ENCODE measurements around the gene CTNNA3. TPM values are rescaled to one million over a fixed set of nuclear protein-coding genes. Genes with fewer than 3 reads are reported as not detected.

The CTNNA3 gene
- total and polyA plus RNA-seq, 2 of the 4 experiments (the other 2 are of a cell fraction) = 0.19 to 0.90 TPM

- dilution Hi-C loops (cut with HindIII; ENCODE audit: low sequenced_read_pairs, unreplicated experiment) (no loop called here), intact Hi-C loops (cut with micrococcal nuclease) (no loop called here), in situ Hi-C loops (cut with MboI; ENCODE audit: low sequenced_read_pairs) (loop anchor here (25.0 kb wide), 1 partner anchor 584 kb away; no protein-coding TSS in a partner anchor)
- H2AK9ac ChIP-seq (replicated peaks; ENCODE audit: low read depth, low read length, poor library complexity) = no peak overlapping the region
- no peak overlapping the region for H2BK5ac ChIP-seq (ENCODE audit: low read depth, low read length, poor library complexity, severe bottlenecking)
- no peak overlapping the region for H3K4ac ChIP-seq (ENCODE audit: low read depth, low read length)
- H3K36me3 ChIP-seq (ENCODE audit: control insufficient read depth, insufficient read depth, low read length) = no peaks in the 10 kb centered on the region
- H2AK5ac ChIP-seq (ENCODE audit: low read depth, low read length) = no peak overlapping the region
- H3K9me3 ChIP-seq (ENCODE audit: control insufficient read depth, insufficient read depth, low read length) = no peaks in the 10 kb centered on the region
- no peak overlapping the region for H2BK15ac ChIP-seq (ENCODE audit: low read depth, low read length)
- no peak overlapping the region for H3K4me3 ChIP-seq (ENCODE audit: insufficient read depth, low read depth, low read length)
- no peak overlapping the region for H4K8ac ChIP-seq (ENCODE audit: low read depth in 2 of 2, low read length in 2 of 2)
- ATAC-seq (ENCODE audit: low read depth) (no peak), DNase-seq (no peak)
- H3K14ac ChIP-seq (replicated peaks; ENCODE audit: low read depth, low read length) = no peak overlapping the region
- H4K20me1 ChIP-seq (ENCODE audit: insufficient read depth, low read length) = no peaks in the 10 kb centered on the region
- ChIA-PET POLR2A (ENCODE audit: unreplicated experiment) (no interaction called here), CTCF (no interaction called here)
- no peak overlapping the region for H3K18ac ChIP-seq (ENCODE audit: low read depth, low read length)
- no peaks in the 10 kb centered on the region for H3K79me1 ChIP-seq (ENCODE audit: low read depth in 1 of 2, low read length in 2 of 2)
- no peak overlapping the region for H3K56ac ChIP-seq (ENCODE audit: extremely low read depth, insufficient read depth, low read length)
- H3K27ac ChIP-seq (ENCODE audit: insufficient read depth, low read length) = no peak overlapping the region
- WGBS, 2 experiments (ENCODE audit: extremely low coverage in 2 of 2, insufficient read length in 1 of 2) = 36% methylated on average over 1 of the region's 3 CpGs; no CpG with 5 or more reads in 1 of the 2 experiments
- H3K9ac ChIP-seq (ENCODE audit: low read depth, low read length) = no peak overlapping the region
- no peak overlapping the region for H4K91ac ChIP-seq (ENCODE audit: insufficient read depth, low read depth, low read length)
- no TSS peak for BruUV-seq (replicated peaks)
- peaks cover 14% of the 10 kb centered on the region for H3K27me3 ChIP-seq (ENCODE audit: control insufficient read depth, insufficient read depth, low read length)
- no peak overlapping the region for H2BK120ac ChIP-seq (ENCODE audit: low read depth, low read length)
- no peak overlapping the region for H4K5ac ChIP-seq (ENCODE audit: low read depth, low read length)
- no peak for TF ChIP-seq RFX5 (IDR thresholded peaks at IDR 0.05; ENCODE audit: low read depth, low read length)
- TF ChIP-seq FOS (IDR thresholded peaks at IDR 0.05; ENCODE audit: low read depth, low read length) = no peak
- TF ChIP-seq USF2 (IDR thresholded peaks at IDR 0.05; ENCODE audit: low read depth, low read length) = no peak
- TF ChIP-seq CTCF (conservative IDR thresholded peaks at IDR 0.05; ENCODE audit: low read depth, low read length) = no peak
- TF ChIP-seq RAD21 (IDR thresholded peaks at IDR 0.05; ENCODE audit: low read length) = no peak
- no peak for TF ChIP-seq MXI1 (IDR thresholded peaks at IDR 0.05; ENCODE audit: borderline replicate concordance, low read depth, low read length)
- TF ChIP-seq ELK1 (IDR thresholded peaks at IDR 0.05; ENCODE audit: borderline replicate concordance, low read depth, low read length) = no peak
- no peak for TF ChIP-seq MAFK (IDR thresholded peaks at IDR 0.05; ENCODE audit: low read depth, low read length)
- no peak for TF ChIP-seq RCOR1 (IDR thresholded peaks at IDR 0.05; ENCODE audit: insufficient replicate concordance, low read length)
- no peak for TF ChIP-seq MAZ (IDR thresholded peaks at IDR 0.05; ENCODE audit: borderline replicate concordance, low read depth, low read length)
- no peak for TF ChIP-seq CHD1 (IDR thresholded peaks at IDR 0.05; ENCODE audit: low read depth, low read length)
- H2BK20ac ChIP-seq (ENCODE audit: low read depth, low read length) = no peak overlapping the region
- no peak overlapping the region for H3K4me2 ChIP-seq (ENCODE audit: low read depth, low read length)
- H2AFZ ChIP-seq (replicated peaks; ENCODE audit: low read length, poor library complexity) = no peak overlapping the region
- H3K4me1 ChIP-seq (ENCODE audit: control insufficient read depth, insufficient read depth, low read length) = no peaks in the 10 kb centered on the region
- no peak overlapping the region for H3K23ac ChIP-seq (ENCODE audit: low read depth, low read length)
- H3K9me1 ChIP-seq (ENCODE audit: insufficient read depth, low read length) = no peaks in the 10 kb centered on the region
These were observed 767.2 kb downstream of the CTNNA3 start for GRCh38 chr10:66928776-66929175.
